Measurements from ENCODE around the gene FHIT. TPM values are rescaled to one million over a fixed set of nuclear protein-coding genes. Genes with fewer than 3 reads are reported as not detected.
"Not testable (repeated sequence)": the region's sequence is repeated elsewhere in the genome, so short reads cannot be mapped to it uniquely, and the experiment has no call there.

Gene FHIT
- total and polyA plus RNA-seq, 5 experiments from 2014 or later: 11.7 to 32.3 (median 15.5) TPM

DNA sequence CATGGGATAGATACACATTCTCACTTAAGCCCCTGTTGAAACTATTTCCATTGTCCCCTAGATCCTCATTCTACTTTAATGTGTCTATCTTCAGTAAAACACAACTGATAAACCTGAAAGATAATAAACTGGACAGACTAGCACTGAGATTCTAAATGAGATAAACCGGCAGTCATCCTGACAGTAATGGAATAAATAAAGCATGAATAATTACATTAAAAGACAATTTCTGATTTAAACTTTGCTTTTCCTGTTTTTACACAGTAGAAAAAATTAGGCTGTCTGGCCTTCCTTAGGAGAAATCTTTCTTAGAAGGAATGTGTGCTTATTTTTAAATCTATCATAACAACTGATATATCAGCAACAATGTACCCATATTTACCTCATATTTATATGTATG, 232.4 kb downstream of the FHIT start:
- Mint-ChIP-seq H3K27ac (no peak overlapping the region), H3K9me3 (peaks cover 7 to 34% (median 29%) of the 10 kb centered on the region in 9 donors), H3K27me3 (peaks cover 0 to 6% (median 0%) of the 10 kb centered on the region in 5 donors), H3K4me3 (no peak overlapping the region), H3K36me3 (peaks cover 0 to 34% (median 20%) of the 10 kb centered on the region in 3 donors), H3K4me1 (no peaks in the 10 kb centered on the region)
- POLR2A ChIA-PET: no interaction called here
- DNase-seq (no peak), ATAC-seq (no peak)

DNA sequence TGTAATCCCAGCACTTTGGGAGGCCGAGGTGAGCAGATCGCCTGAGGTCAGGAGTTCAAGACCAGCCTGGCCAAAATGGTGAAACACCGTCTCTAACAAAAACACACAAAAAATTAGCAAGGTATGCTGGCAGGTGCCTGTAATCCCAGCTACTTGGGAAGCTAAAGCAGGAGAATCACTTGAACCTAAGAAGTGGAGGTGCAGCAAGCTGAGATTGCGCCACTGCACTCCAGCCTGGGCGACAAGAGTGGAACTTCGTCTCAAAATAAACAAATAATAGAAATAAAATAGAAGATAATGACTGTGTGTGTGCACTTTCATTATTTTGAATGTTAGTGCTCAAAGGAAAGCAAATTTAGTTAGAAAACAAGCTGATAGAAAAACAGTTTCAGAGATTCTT, 234.2 kb downstream of the FHIT start:
- peaks cover 7 to 18% (median 15%) of the 10 kb centered on the region in 9 donors for H3K9me3 Mint-ChIP-seq
- H3K4me3 Mint-ChIP-seq, H3K27me3 Mint-ChIP-seq, H3K27ac Mint-ChIP-seq, POLR2A ChIA-PET, H3K4me1 Mint-ChIP-seq, ATAC-seq, DNase-seq: not testable (repeated sequence)
- H3K36me3 Mint-ChIP-seq: peaks cover 0 to 25% (median 12%) of the 10 kb centered on the region in 3 donors

DNA sequence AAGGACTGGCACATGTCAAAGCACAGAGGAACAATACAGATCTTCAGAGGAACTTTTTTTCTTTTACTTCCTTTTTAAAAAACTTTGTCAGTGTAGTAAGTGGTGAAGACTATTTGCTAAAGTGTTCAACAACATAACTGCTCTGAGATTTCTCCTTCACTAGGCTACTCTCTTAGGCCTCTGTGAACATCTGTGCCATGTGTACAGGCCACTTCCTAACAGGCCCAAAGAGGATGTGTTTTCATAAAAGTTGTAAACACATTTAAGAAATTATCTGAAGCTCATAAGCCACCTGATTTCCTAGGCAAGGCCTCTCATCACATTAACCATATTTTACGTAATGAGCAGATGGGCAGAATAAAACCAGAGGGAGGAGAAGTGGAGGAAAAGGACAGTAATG, 235.4 kb downstream of the FHIT start:
- Mint-ChIP-seq H3K27me3 (no peaks in the 10 kb centered on the region), H3K27ac (peak overlapping the region in 1 of 10 donors; percentile 47), H3K4me1 (no peaks in the 10 kb centered on the region), H3K36me3 (peaks cover 0 to 17% (median 7%) of the 10 kb centered on the region in 3 donors), H3K9me3 (peaks cover 0 to 10% (median 6%) of the 10 kb centered on the region in 9 donors), H3K4me3 (no peak overlapping the region)
- DNase-seq (no peak), ATAC-seq (no peak)
- POLR2A ChIA-PET: no interaction called here

DNA sequence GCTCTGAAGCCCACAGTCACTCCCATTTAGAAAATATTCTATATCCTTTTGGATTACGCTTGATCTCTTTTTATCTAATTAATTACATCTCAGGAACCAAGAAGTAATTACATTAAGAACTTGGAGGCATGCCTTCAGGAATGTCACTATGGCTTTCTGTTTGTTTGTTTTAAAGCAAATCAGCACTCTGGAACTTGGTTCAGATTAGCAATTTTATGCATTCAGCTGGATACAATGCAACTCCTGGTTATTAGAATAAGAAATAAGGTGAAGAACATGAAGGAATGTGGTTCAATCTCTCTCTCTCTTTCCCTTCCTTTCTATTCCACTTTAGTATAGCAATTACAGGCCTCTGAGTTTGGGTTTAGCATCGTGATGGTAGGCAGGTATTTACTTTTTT, 235.8 kb downstream of the FHIT start:
- H3K36me3 Mint-ChIP-seq: peaks cover 0 to 12% (median 7%) of the 10 kb centered on the region in 3 donors
- ATAC-seq (no peak), DNase-seq (no peak)
- no peaks in the 10 kb centered on the region for H3K4me1 Mint-ChIP-seq
- no peaks in the 10 kb centered on the region for H3K27me3 Mint-ChIP-seq
- no peak overlapping the region for H3K4me3 Mint-ChIP-seq
- POLR2A ChIA-PET: no interaction called here
- H3K27ac Mint-ChIP-seq: peak overlapping the region in 1 of 10 donors; percentile 31
- peaks cover 0 to 5% (median 3%) of the 10 kb centered on the region in 9 donors for H3K9me3 Mint-ChIP-seq

DNA sequence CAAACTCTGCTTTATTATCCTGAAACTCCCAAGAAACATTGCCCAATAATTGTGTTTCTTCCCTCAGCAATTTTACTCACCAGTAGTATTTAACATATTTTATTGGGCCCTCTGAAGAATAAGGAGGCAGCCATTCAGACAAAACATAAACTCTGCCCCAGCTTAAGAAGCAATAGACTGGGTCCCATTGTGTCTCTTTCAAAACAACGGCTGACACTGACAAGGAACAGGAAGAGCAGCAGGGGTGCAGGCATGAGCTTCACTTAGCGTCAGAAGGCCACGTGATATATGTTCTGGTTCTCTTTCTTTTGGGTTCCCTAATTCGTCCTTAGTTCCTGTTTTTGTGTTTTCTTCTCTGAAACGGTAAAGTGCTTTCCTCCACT, 242.3 kb downstream of the FHIT start:
- Mint-ChIP-seq H3K4me3 (peak overlapping the region in 3 of 10 donors; percentile 1 to 30 (median 8)), H3K9me3 (peaks cover 0 to 3% (median 0%) of the 10 kb centered on the region in 9 donors), H3K27ac (peak overlapping the region in 2 of 10 donors; percentile 29 to 41), H3K27me3 (no peaks in the 10 kb centered on the region), H3K36me3 (peaks cover 0 to 2% (median 0%) of the 10 kb centered on the region in 3 donors), H3K4me1 (peaks cover 0 to 9% (median 2%) of the 10 kb centered on the region in 4 donors)
- ATAC-seq (no peak), DNase-seq (no peak)
- POLR2A ChIA-PET: no interaction called here

DNA sequence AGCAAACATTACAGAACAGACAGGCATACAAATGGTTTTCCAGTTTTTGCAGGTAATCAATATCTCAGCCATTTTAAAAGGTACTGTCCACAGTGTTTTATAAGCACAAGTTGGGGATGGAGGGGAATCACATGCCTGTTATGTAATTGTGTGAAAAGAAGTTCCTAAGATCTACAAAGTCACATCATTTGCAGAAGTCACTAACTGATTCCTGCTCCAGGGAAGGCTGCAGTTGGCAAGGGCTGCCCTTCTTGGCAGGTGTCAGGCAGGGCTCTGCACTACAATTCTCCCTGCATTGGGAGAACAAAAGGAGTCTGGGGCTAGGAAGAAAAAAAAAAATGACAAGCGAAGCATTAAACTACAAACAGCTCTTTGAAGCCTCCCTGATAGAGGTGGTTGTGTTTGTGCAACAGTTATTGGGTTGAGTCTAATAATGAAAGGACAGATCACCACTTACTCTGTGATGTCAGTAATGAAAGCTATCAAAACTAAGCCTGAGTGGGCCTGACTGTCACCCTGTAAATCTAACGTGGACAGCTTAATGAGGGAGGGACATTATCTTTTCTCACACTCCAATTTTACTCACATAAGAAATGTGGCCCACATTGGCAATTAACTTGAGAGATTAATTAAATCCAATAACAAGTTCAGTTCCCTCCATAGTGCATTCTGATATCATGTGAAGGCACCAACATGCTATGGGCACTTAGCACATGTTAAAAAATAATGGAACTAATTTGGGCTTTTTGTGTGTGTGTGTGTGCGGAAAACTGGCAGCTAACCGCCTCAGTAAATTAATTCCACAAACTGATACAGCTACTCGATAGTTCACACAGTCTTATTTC, 242.9 kb downstream of the FHIT start:
- Mint-ChIP-seq H3K9me3 (peaks cover 0 to 3% (median 0%) of the 10 kb centered on the region in 9 donors), H3K27ac (peak overlapping the region in 2 of 10 donors; percentile 18 to 46), H3K4me3 (no peak overlapping the region), H3K27me3 (no peaks in the 10 kb centered on the region), H3K36me3 (peaks cover 0 to 2% (median 0%) of the 10 kb centered on the region in 3 donors), H3K4me1 (peaks cover 0 to 9% (median 2%) of the 10 kb centered on the region in 4 donors)
- ATAC-seq (no peak), DNase-seq (no peak)
- POLR2A ChIA-PET: no interaction called here

DNA sequence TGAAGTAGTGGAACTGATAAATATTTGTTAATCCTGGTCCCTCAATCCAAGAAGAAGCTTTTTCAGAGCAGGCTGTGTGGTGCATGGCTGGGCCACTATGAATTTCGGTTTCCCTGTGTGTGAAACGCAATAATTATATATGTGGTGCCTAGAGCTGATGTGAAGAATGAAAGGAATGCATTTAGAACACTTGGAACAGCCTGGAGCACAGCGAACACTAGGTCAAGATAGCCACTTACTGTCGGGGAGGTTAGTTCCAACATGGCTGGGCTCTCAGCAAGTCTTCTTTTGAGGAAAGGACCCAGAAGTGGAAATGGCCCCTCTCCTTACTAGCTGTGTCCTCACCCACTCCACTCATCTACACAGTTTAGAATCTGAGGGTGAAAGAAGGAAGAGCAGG, 245.7 kb downstream of the FHIT start:
- ATAC-seq (no peak), DNase-seq (no peak)
- H3K4me1 Mint-ChIP-seq: peaks cover 0 to 9% (median 2%) of the 10 kb centered on the region in 4 donors
- no peak overlapping the region for H3K27ac Mint-ChIP-seq
- POLR2A ChIA-PET: no interaction called here
- H3K36me3 Mint-ChIP-seq: peaks cover 0 to 2% (median 0%) of the 10 kb centered on the region in 3 donors
- no peak overlapping the region for H3K4me3 Mint-ChIP-seq
- H3K9me3 Mint-ChIP-seq: peaks cover 0 to 3% (median 0%) of the 10 kb centered on the region in 9 donors
- no peaks in the 10 kb centered on the region for H3K27me3 Mint-ChIP-seq

DNA sequence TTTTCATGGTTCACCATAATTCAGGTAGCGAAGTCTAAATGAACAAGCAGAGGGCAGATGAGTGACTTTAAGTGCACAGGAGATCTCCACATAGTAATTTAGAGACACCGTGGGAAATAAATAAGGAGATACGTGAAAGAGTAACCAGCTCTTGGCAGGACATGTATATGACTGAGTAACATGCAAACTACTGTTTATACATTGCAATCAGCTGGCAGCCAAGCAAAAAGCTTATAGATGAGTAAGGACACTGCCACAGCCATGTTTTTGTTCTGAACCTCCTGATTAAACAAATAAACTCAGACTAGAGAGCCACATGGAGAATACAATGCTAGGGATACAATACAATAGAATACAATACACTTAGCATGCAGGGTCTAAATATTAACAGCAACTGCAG, 252.4 kb downstream of the FHIT start:
- POLR2A ChIA-PET: no interaction called here
- Mint-ChIP-seq H3K27me3 (no peaks in the 10 kb centered on the region), H3K4me3 (no peak overlapping the region), H3K9me3 (no peaks in the 10 kb centered on the region), H3K36me3 (no peaks in the 10 kb centered on the region), H3K27ac (no peak overlapping the region), H3K4me1 (no peaks in the 10 kb centered on the region)
- DNase-seq (no peak), ATAC-seq (no peak)

DNA sequence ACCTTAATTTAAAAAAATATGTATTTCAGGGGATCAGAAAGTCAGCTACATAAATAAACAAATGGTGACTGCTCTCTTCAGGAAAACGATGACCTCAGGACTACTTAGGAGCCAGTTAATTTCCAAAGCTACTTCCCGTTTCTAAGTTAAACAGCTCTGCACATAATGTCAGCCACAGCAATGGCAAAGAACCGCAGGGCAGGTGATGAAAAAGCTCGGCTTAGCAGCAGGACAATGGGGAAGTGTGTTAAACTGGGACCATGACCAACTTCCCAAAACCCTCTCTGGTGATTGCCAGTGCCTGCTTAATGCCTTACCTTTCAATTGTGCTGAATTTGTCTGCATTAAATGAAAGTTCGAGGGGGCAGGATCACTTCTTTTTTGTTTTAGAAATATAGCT, 258.9 kb downstream of the FHIT start:
- no peak for DNase-seq
- Mint-ChIP-seq H3K9me3 (peaks cover 0 to 10% (median 4%) of the 10 kb centered on the region in 9 donors), H3K27me3 (no peaks in the 10 kb centered on the region), H3K4me1 (no peaks in the 10 kb centered on the region), H3K36me3 (peaks cover 0 to 9% (median 0%) of the 10 kb centered on the region in 3 donors), H3K4me3 (no peak overlapping the region), H3K27ac (no peak overlapping the region)
- POLR2A ChIA-PET: no interaction called here
- no peak for ATAC-seq

DNA sequence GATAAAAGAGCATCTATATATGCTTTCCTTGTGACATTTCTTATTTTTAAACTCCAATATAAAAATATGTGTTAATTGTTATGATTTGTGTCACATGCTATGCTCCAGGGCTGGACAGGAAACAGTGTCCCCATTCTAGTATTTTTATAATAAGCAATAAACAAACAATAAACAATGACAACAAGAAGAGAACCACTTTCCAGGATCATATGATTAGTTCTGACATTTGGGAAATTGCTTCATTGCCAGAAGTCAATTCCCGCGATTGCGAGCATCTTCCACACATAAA, 260.9 kb downstream of the FHIT start:
- POLR2A ChIA-PET: no interaction called here
- DNase-seq (no peak), ATAC-seq (no peak)
- Mint-ChIP-seq H3K36me3 (peaks cover 0 to 13% (median 7%) of the 10 kb centered on the region in 3 donors), H3K27me3 (no peaks in the 10 kb centered on the region), H3K27ac (no peak overlapping the region), H3K4me3 (no peak overlapping the region), H3K4me1 (no peaks in the 10 kb centered on the region), H3K9me3 (peaks cover 0 to 17% (median 6%) of the 10 kb centered on the region in 9 donors)

DNA sequence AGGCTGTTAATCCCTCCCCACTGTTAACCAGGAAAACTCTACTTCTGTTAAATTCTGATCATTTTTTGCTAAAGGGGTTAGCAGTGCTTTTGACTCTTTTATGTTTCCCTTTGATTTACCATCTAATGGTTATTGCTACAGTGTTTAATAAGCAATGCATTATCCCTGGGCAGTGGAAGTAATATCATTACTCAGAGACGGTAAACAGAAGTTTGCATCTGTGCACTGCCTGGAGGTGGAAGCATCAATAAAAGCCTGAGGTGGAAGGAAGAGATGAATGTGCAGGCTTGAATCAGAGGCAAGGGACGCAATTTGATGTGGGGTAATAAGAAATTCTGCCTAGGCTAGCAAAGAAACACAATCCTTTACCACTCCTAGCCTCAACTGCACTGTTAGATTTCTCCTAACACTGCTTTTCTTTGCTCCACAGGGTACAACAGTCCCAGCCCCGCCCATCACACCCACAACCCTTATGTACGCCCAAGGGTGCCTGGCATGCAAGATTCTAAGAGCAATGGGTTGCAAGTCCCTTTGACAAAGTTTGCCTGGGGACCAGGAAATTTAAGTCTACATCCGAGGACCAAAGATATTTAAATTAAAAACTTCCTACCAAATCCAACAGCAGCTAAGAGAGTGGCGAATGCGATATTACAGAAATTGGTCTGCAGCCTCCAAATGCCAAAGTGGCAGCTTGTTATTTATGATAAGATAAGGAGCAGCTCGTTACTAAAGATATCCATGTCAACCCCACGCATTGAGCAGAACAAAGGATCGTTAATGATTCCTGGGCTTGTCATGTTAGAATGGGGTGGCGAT, 261.4 kb downstream of the FHIT start:
- no peak for ATAC-seq
- POLR2A ChIA-PET: no interaction called here
- DNase-seq: no peak
- peaks cover 0 to 22% (median 10%) of the 10 kb centered on the region in 9 donors for H3K9me3 Mint-ChIP-seq
- no peak overlapping the region for H3K4me3 Mint-ChIP-seq
- H3K27ac Mint-ChIP-seq: no peak overlapping the region
- no peaks in the 10 kb centered on the region for H3K4me1 Mint-ChIP-seq
- peaks cover 0 to 14% (median 10%) of the 10 kb centered on the region in 3 donors for H3K36me3 Mint-ChIP-seq
- no peaks in the 10 kb centered on the region for H3K27me3 Mint-ChIP-seq

DNA sequence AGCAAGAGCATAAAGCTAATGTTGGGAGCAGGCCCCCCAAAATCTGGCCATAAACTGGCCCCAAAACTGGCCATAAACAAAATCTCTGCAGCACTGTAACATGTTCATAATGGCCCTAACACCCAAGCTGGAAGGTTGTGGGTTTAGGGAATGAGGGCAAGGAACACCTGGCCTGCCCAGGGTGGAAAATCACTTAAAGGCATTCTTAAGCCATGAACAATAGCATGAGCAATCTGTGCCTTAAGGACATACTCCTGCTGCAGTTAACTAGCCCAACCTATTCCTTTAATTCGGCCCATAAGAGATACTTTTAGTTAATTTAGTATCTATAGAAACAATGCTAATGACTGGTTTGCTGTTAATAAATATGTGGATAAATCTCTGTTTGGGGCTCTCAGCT, 264.1 kb downstream of the FHIT start:
- H3K36me3 Mint-ChIP-seq: peaks cover 0 to 20% (median 10%) of the 10 kb centered on the region in 3 donors
- H3K4me1 Mint-ChIP-seq, H3K4me3 Mint-ChIP-seq, ATAC-seq, H3K27me3 Mint-ChIP-seq, H3K27ac Mint-ChIP-seq, POLR2A ChIA-PET, DNase-seq: not testable (repeated sequence)
- peaks cover 0 to 22% (median 10%) of the 10 kb centered on the region in 9 donors for H3K9me3 Mint-ChIP-seq

DNA sequence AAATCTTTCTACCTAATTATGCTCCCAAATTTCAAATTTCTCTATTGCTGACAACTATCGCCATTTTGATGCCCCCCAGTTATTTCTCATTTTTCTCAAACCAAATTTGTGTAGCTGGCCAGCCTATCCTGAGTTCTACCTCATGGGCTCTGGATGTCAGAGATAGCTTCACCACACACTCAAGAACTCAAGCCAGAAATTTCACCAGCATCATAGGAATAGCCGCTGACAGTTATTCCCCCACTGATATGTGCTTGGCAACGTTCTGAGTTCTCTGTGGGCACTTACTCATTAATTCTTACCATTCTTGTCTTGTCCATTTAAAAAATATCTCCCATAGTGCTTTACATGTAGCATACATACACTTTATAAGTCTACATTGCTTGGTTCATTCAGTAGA, 264.7 kb downstream of the FHIT start:
- peaks cover 0 to 22% (median 10%) of the 10 kb centered on the region in 9 donors for H3K9me3 Mint-ChIP-seq

More for the DNA sequence above, 264.7 kb downstream of the FHIT start:
- Mint-ChIP-seq H3K36me3 (peaks cover 0 to 20% (median 10%) of the 10 kb centered on the region in 3 donors), H3K27ac (no peak overlapping the region), H3K4me3 (no peak overlapping the region), H3K27me3 (no peaks in the 10 kb centered on the region), H3K4me1 (no peaks in the 10 kb centered on the region)
- POLR2A ChIA-PET: no interaction called here
- DNase-seq (no peak), ATAC-seq (no peak)

Measured in naive thymus-derived CD8-positive, alpha-beta T cell (primary cell).